HUES48 (cell line): ENCODE measurements around the gene STK24.
A peak's percentile ranks its signal among the peaks of the same experiment; 100 is the strongest.

Experiments
- H3K27ac ChIP-seq: one replicate; pipeline ENCODE4 v1.7.0; 2013; ENCODE audit warnings: low read depth, low read length, inconsistent platforms
- H3K27me3 ChIP-seq: 2 replicates; pipeline ENCODE4 v1.6.1; 2013; ENCODE audit warnings: mild to moderate bottlenecking, low read length; ENCODE audit not compliant: control insufficient read depth, insufficient read depth
- H3K36me3 ChIP-seq: 2 replicates; pipeline ENCODE4 v1.6.1; 2013; ENCODE audit warnings: low read length; ENCODE audit not compliant: control insufficient read depth, insufficient read depth
- H3K4me1 ChIP-seq: 2 replicates; pipeline ENCODE4 v1.6.1; 2013; ENCODE audit warnings: mild to moderate bottlenecking, low read length; ENCODE audit not compliant: control insufficient read depth, insufficient read depth
- H3K4me3 ChIP-seq: 2 replicates; pipeline ENCODE4 v1.5.1; 2013; ENCODE audit warnings: mild to moderate bottlenecking, low read depth, low read length
- H3K9ac ChIP-seq: 2 replicates; pipeline ENCODE4 v1.6.1; 2013; ENCODE audit warnings: mild to moderate bottlenecking, low read depth, low read length, moderate library complexity
- H3K9me3 ChIP-seq: 2 replicates; pipeline ENCODE4 v1.6.1; 2013; ENCODE audit warnings: low read length; ENCODE audit not compliant: control insufficient read depth, insufficient read depth

STK24 gene

DNA sequence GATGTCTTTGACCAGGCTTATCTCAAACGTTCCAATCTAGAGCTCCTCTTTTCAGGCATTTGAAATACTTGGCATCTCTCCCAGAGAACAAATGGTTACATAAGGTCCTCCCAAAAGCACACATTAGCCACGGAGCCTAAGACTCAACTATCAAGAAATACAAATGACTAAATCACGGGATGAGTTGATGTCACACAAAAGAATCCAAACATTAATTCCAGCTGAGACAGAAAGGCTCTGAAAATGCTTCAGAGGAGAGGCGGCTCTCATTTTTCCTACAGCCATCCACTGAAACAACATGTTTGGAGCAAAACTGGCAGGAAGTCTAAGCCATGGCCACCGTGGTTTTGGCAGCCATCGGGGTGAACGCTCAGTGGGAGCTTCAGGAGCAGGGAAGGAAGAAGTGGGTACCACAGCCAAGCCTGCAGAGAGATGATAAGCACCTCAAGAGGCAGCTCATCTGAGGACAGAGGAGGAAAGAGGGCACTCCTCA lies 122.5 kb downstream of the STK24 start:
- Histone ChIP-seq H3K36me3 (peaks cover 75% of the 10 kb centered on the region), H3K4me3 (no peak overlapping the region), H3K9ac (no peak overlapping the region), H3K27me3 (no peaks in the 10 kb centered on the region), H3K27ac (no peak overlapping the region), H3K4me1 (peaks cover 19% of the 10 kb centered on the region), H3K9me3 (no peaks in the 10 kb centered on the region)

- H3K9ac ChIP-seq, result no peak overlapping the region
- peaks cover 19% of the 10 kb centered on the region for H3K4me1 ChIP-seq
- H3K27ac ChIP-seq, result no peak overlapping the region
Measured at GRCh38 chr13:98452851-98453843, 123.8 kb downstream of the STK24 start.

GRCh38 chr13:98451676-98452470 lies 125.0 kb downstream of the STK24 start:
- no peak overlapping the region for H3K27ac ChIP-seq

More at GRCh38 chr13:98452851-98453843, 123.8 kb downstream of the STK24 start:
- no peaks in the 10 kb centered on the region for H3K27me3 ChIP-seq
- no peak overlapping the region for H3K4me3 ChIP-seq
- peaks cover 73% of the 10 kb centered on the region for H3K36me3 ChIP-seq
- no peaks in the 10 kb centered on the region for H3K9me3 ChIP-seq

GRCh38 chr13:98450539-98451111 lies 126.3 kb downstream of the STK24 start:
- no peaks in the 10 kb centered on the region for H3K27me3 ChIP-seq
- peak overlapping the region; percentile 42 for H3K27ac ChIP-seq
- peaks cover 26% of the 10 kb centered on the region for H3K4me1 ChIP-seq
- H3K4me3 ChIP-seq, result no peak overlapping the region
- no peaks in the 10 kb centered on the region for H3K9me3 ChIP-seq
- no peak overlapping the region for H3K9ac ChIP-seq
- peaks cover 72% of the 10 kb centered on the region for H3K36me3 ChIP-seq

More at GRCh38 chr13:98451676-98452470, 125.0 kb downstream of the STK24 start:
- Histone ChIP-seq H3K36me3 (peaks cover 75% of the 10 kb centered on the region), H3K9ac (no peak overlapping the region), H3K9me3 (no peaks in the 10 kb centered on the region), H3K27me3 (no peaks in the 10 kb centered on the region), H3K4me3 (no peak overlapping the region), H3K4me1 (peaks cover 19% of the 10 kb centered on the region)

DNA sequence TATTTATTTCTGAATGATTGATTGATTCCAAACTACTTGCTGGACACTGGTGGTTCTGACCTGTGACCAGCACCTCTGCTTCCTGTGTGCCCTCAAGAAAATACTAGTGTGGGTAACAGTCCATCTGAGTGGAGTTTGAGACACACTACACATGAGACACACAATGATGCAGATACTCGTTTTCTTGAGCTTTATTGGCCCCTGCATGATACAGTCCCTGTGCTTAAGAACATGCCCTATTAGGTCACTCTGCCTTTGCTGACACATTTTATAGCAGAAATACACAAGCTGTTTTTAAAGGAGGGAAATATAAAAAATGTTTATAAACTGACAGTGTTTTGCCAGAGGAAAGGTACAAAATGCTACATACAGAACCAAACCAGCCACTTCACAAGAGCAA lies 126.9 kb downstream of the STK24 start:
- H3K9ac ChIP-seq, result no peak overlapping the region
- H3K9me3 ChIP-seq, result no peaks in the 10 kb centered on the region
- no peaks in the 10 kb centered on the region for H3K27me3 ChIP-seq
- peaks cover 30% of the 10 kb centered on the region for H3K4me1 ChIP-seq
- H3K36me3 ChIP-seq, result peaks cover 66% of the 10 kb centered on the region
- peak overlapping the region; percentile 42 for H3K27ac ChIP-seq
- H3K4me3 ChIP-seq, result no peak overlapping the region

DNA sequence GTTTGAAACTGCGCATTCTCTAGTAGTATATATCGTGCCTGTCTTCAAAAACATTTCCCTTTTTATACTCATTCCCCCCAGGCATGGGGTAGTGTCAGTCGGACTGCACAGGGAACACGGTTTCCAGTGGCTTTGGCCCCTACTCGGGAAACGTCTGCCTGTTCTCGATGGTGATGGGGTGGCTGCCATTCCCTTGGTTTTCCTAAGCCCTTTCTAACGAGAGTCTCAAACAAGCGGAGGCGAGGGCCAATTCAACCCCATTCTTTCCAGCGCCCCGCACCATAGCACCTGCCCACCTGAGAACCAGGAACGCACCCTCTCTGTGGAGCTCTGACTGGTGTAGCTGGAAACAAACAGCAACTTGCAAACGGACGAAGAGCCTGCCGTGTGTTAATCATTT lies 127.6 kb downstream of the STK24 start:
- no peaks in the 10 kb centered on the region for H3K9me3 ChIP-seq

DNA sequence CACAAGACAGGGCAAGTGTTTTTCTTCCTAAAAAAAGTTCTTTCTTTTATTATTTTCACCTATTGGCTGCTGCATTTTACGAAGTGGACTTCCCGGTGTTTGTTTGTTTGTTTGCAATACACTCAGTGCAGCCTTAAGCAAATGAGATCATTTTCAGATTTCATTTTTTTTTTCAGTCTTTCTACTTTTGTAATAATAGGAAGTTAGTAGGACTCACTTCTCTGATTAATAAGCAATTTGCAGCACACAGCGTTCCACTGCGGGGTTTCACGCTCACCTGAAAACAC lies 128.3 kb downstream of the STK24 start:
- Histone ChIP-seq H3K27ac (no peak overlapping the region), H3K4me3 (no peak overlapping the region), H3K36me3 (peaks cover 53% of the 10 kb centered on the region), H3K9me3 (no peaks in the 10 kb centered on the region), H3K4me1 (peaks cover 32% of the 10 kb centered on the region), H3K9ac (no peak overlapping the region), H3K27me3 (no peaks in the 10 kb centered on the region)

More for the DNA sequence above, 127.6 kb downstream of the STK24 start:
- H3K27me3 ChIP-seq, result no peaks in the 10 kb centered on the region
- no peak overlapping the region for H3K27ac ChIP-seq
- no peak overlapping the region for H3K9ac ChIP-seq
- H3K4me1 ChIP-seq, result peaks cover 32% of the 10 kb centered on the region
- peaks cover 59% of the 10 kb centered on the region for H3K36me3 ChIP-seq
- H3K4me3 ChIP-seq, result no peak overlapping the region

- H3K4me3 ChIP-seq, result no peak overlapping the region
- no peaks in the 10 kb centered on the region for H3K27me3 ChIP-seq
- H3K9me3 ChIP-seq, result no peaks in the 10 kb centered on the region
- peaks cover 32% of the 10 kb centered on the region for H3K4me1 ChIP-seq
- H3K27ac ChIP-seq, result no peak overlapping the region
- peaks cover 48% of the 10 kb centered on the region for H3K36me3 ChIP-seq
- no peak overlapping the region for H3K9ac ChIP-seq
Measured at GRCh38 chr13:98447881-98448641, 128.8 kb downstream of the STK24 start.

DNA sequence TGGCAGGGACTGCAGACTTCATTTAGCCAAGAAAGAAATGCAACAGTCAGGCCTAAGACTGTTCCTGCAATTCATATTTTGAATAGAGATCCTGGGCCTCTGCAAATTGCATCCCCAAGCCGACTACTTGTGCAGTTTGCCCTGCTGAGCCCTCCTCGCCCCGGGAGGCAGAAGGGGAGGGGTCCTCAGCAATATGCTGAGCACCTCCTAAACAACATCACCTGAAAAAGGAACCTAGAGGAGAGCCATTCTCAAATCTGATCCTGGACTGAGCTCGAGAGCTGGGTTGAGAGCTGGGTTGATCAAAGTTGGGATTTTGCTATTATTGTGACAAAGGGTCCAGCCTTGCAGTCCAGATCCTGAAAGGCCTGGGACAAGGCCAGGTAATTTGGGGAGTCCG lies 129.8 kb downstream of the STK24 start:
- peaks cover 32% of the 10 kb centered on the region for H3K4me1 ChIP-seq

GRCh38 chr13:98446234-98446621 lies 130.7 kb downstream of the STK24 start:
- Histone ChIP-seq H3K9me3 (no peaks in the 10 kb centered on the region), H3K27ac (peak overlapping the region; percentile 32), H3K9ac (no peak overlapping the region), H3K4me1 (peaks cover 27% of the 10 kb centered on the region), H3K36me3 (peaks cover 38% of the 10 kb centered on the region), H3K27me3 (no peaks in the 10 kb centered on the region), H3K4me3 (no peak overlapping the region)

More for the DNA sequence above, 129.8 kb downstream of the STK24 start:
- Histone ChIP-seq H3K27me3 (no peaks in the 10 kb centered on the region), H3K36me3 (peaks cover 45% of the 10 kb centered on the region), H3K9me3 (no peaks in the 10 kb centered on the region), H3K9ac (no peak overlapping the region), H3K27ac (no peak overlapping the region), H3K4me3 (no peak overlapping the region)
